PC-3 (cell line): ENCODE measurements around the gene C4orf50. TPM values are rescaled to one million over a fixed set of nuclear protein-coding genes. Genes with fewer than 3 reads are reported as not detected.

Experiments
- ATAC-seq: fragments of 200-7000 bp; cut with Tn5 transposase; 2 replicates; pipeline ENCODE4 v1.9.1; 2020; ENCODE audit warnings: mild to moderate bottlenecking, moderate library complexity
- BruUV-seq: library from RNA; stranded (reverse); fragments of 400-500 nt; replicated peaks from 2 replicates; lab custom pipeline; 2021; lab: Mats Ljungman, UMichigan
- CTCF ChIA-PET: fragments of 300-600 bp; sonication (Branson Sonifier 250); formaldehyde crosslinking; loops from one replicate; lab custom pipeline; 2022; ENCODE audit warnings: antibody characterized with exemption; lab: Charles Lee
- POLR2A ChIA-PET: fragments of 300-600 bp; sonication (Branson Sonifier 250); formaldehyde crosslinking; loops from one replicate; lab custom pipeline; 2022; ENCODE audit warnings: antibody characterized with exemption; ENCODE audit not compliant: unreplicated experiment; lab: Charles Lee
- DNase-seq: peaks from one replicate; pipeline ENCODE4 v3.0.0-alpha.2; 2015
- H2AFZ ChIP-seq: fragments of 300-600 bp; sonication (generic); 2 replicates; pipeline ENCODE4 v1.6.0; 2016; ENCODE audit warnings: antibody characterized with exemption, low read length
- H3F3A ChIP-seq: fragments of 300-600 bp; sonication (generic); one replicate; pipeline ENCODE4 v1.6.0; 2017; ENCODE audit warnings: antibody characterized with exemption, low read length, control low read depth, mild to moderate bottlenecking; ENCODE audit not compliant: unreplicated experiment
- H3K27ac ChIP-seq: fragments of 300-600 bp; sonication (generic); 2 replicates; pipeline ENCODE4 v1.5.1; 2016; ENCODE audit warnings: mild to moderate bottlenecking, low read length
- H3K27me3 ChIP-seq: fragments of 300-600 bp; sonication (generic); 2 replicates; pipeline ENCODE4 v1.6.1; 2016; ENCODE audit warnings: low read length, mixed read lengths
- H3K36me3 ChIP-seq: fragments of 300-600 bp; sonication (generic); 2 replicates; pipeline ENCODE4 v1.6.1; 2016; ENCODE audit warnings: low read depth, mixed run types, low read length, mixed read lengths
- H3K4me1 ChIP-seq: fragments of 300-600 bp; sonication (generic); 2 replicates; pipeline ENCODE4 v1.5.1; 2016; ENCODE audit warnings: low read length; ENCODE audit not compliant: insufficient read depth
- H3K4me2 ChIP-seq: fragments of 300-600 bp; sonication (generic); 2 replicates; pipeline ENCODE4 v1.6.0; 2016; ENCODE audit warnings: low read length
- H3K4me3 ChIP-seq: fragments of 300-600 bp; sonication (generic); 2 replicates; pipeline ENCODE4 v1.5.1; 2016; ENCODE audit warnings: mild to moderate bottlenecking, low read length, mixed read lengths
- H3K79me2 ChIP-seq: fragments of 300-600 bp; sonication (generic); 2 replicates; pipeline ENCODE4 v1.6.1; 2017; ENCODE audit warnings: low read length, mixed read lengths
- H3K9ac ChIP-seq: fragments of 300-600 bp; sonication (generic); 2 replicates; pipeline ENCODE4 v1.6.0; 2016; ENCODE audit warnings: mild to moderate bottlenecking, low read length
- H3K9me2 ChIP-seq: fragments of 300-600 bp; sonication (generic); replicated peaks from 2 replicates; pipeline ENCODE4 v1.6.1; 2016; ENCODE audit warnings: mixed run types, low read length, mixed read lengths
- H3K9me3 ChIP-seq: fragments of 300-600 bp; sonication (generic); 2 replicates; pipeline ENCODE4 v1.6.1; 2016; ENCODE audit warnings: low read length, mixed read lengths
- H4K20me1 ChIP-seq: fragments of 300-600 bp; sonication (generic); 2 replicates; pipeline ENCODE4 v1.6.1; 2016; ENCODE audit warnings: low read length, mixed read lengths
- EZH2 ChIP-seq: fragments of 300-600 bp; sonication (generic); IDR thresholded peaks from one replicate; pipeline ENCODE4 v1.6.1; 2017; ENCODE audit warnings: antibody characterized with exemption, mild to moderate bottlenecking, low read length; ENCODE audit not compliant: unreplicated experiment
- EZH2phosphoT487 ChIP-seq: fragments of 300-600 bp; sonication (generic); IDR thresholded peaks from 2 replicates; pipeline ENCODE4 v1.6.1; 2018; ENCODE audit warnings: mild to moderate bottlenecking, antibody characterized with exemption, low read length, borderline replicate concordance
- intact Hi-C: fragments of 100-400 bp; cut with micrococcal nuclease; formaldehyde crosslinking; loops from 2 replicates; pipeline ENCODE4 v1.9.0; 2023
- total RNA-seq: library from RNA; depleted of rRNA; stranded (reverse); fragments of >200 nt; gene quantifications from 2 replicates; pipeline ENCODE4 v1.2.3, GENCODE V29; 2014
- TF ChIP-seq, protein P1 (sequence below): fragments of 300-600 bp; sonication (generic); conservative IDR thresholded peaks from 2 replicates; pipeline ENCODE4 v1.5.1; 2017; ENCODE audit warnings: antibody characterized with exemption, low read depth, mild to moderate bottlenecking, low read length

Gene C4orf50
- total RNA-seq, 1 experiment from 2014 or later, result not detected

DNA sequence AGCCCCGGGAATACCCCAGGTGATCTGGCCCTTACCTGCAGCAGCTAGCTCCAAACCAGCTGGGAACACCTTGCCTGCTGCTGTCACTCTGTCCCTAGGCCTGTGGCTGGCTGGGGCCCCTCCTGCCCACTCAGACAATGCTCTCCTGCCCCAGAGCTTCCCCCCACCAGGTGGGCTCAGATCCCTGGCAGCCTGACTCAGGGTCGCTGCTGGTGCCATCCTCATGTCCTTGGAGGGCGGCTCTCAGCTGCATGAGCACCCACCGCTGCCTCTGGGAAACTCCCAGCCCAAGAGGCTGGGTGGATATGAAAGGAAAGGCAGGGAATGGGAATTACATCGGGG, 15.8 kb downstream of the C4orf50 start:
- Histone ChIP-seq H3K27me3 (peaks cover 39% of the 10 kb centered on the region), H3K4me1 (no peaks in the 10 kb centered on the region), H3K27ac (no peak overlapping the region), H3K4me2 (no peak overlapping the region), H3K9me2 (no peaks in the 10 kb centered on the region), H3K79me2 (no peaks in the 10 kb centered on the region), H3F3A (no peaks in the 10 kb centered on the region), H3K4me3 (no peak overlapping the region), H3K9me3 (no peaks in the 10 kb centered on the region), H3K9ac (no peak overlapping the region), H2AFZ (no peak overlapping the region), H3K36me3 (no peaks in the 10 kb centered on the region), H4K20me1 (no peaks in the 10 kb centered on the region)
- intact Hi-C loops, result no loop called here
- no peak for ATAC-seq
- no peak for TF ChIP-seq EZH2phosphoT487
- no peak for TF ChIP-seq EZH2
- no TSS peak for BruUV-seq
- no peak for DNase-seq
- POLR2A ChIA-PET, result no interaction called here
- CTCF ChIA-PET, result no interaction called here

GRCh38 chr4:6001680-6002491, 16.3 kb downstream of the C4orf50 start:
- Histone ChIP-seq H2AFZ (no peak overlapping the region), H3K79me2 (no peaks in the 10 kb centered on the region), H3K27me3 (peaks cover 36% of the 10 kb centered on the region), H3K27ac (no peak overlapping the region), H3K36me3 (no peaks in the 10 kb centered on the region), H3K4me2 (no peak overlapping the region), H3K9ac (no peak overlapping the region), H3K4me1 (no peaks in the 10 kb centered on the region), H3K9me2 (no peaks in the 10 kb centered on the region), H3K4me3 (no peak overlapping the region), H3K9me3 (no peaks in the 10 kb centered on the region), H4K20me1 (no peaks in the 10 kb centered on the region), H3F3A (no peaks in the 10 kb centered on the region)
- DNase-seq, result no peak
- no TSS peak for BruUV-seq
- intact Hi-C loops, result no loop called here
- ATAC-seq, result no peak
- CTCF ChIA-PET, result no interaction called here
- no peak for TF ChIP-seq EZH2
- TF ChIP-seq, protein P1, sequence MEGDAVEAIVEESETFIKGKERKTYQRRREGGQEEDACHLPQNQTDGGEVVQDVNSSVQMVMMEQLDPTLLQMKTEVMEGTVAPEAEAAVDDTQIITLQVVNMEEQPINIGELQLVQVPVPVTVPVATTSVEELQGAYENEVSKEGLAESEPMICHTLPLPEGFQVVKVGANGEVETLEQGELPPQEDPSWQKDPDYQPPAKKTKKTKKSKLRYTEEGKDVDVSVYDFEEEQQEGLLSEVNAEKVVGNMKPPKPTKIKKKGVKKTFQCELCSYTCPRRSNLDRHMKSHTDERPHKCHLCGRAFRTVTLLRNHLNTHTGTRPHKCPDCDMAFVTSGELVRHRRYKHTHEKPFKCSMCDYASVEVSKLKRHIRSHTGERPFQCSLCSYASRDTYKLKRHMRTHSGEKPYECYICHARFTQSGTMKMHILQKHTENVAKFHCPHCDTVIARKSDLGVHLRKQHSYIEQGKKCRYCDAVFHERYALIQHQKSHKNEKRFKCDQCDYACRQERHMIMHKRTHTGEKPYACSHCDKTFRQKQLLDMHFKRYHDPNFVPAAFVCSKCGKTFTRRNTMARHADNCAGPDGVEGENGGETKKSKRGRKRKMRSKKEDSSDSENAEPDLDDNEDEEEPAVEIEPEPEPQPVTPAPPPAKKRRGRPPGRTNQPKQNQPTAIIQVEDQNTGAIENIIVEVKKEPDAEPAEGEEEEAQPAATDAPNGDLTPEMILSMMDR, result no peak
- TF ChIP-seq EZH2phosphoT487, result no peak
- POLR2A ChIA-PET, result no interaction called here

DNA sequence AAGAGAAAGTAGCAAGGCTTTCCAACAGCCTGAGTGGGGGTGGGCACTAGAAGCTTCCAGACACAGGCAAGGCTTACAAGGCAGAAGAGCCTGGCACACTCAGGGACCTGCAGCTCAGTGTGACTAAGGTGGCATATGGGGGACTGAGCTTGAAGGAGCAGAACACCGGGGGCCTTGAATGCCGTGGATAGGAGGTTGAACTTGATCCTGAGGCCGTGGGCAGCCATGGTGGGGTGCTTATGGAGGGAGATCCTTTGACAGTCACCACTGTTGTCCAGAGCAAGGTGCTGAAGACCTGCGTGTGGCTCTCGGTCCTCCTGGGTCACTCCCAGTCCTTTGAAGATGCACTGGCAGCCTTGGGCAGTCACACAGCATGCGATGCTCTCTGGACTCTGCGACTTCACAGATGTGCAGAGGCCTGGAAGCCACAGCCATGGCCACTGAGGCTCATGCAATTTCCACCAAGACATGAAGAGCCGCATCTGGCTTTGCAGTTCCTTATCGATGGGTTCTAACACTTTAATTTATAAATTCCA, 18.3 kb downstream of the C4orf50 start:
- no TSS peak for BruUV-seq

More for the DNA sequence above, 18.3 kb downstream of the C4orf50 start:
- Histone ChIP-seq H3K4me1 (no peaks in the 10 kb centered on the region), H3K9me2 (no peaks in the 10 kb centered on the region), H2AFZ (no peak overlapping the region), H3K36me3 (no peaks in the 10 kb centered on the region), H4K20me1 (no peaks in the 10 kb centered on the region), H3K27ac (no peak overlapping the region), H3K9ac (no peak overlapping the region), H3K4me3 (no peak overlapping the region), H3K9me3 (no peaks in the 10 kb centered on the region), H3K27me3 (peaks cover 24% of the 10 kb centered on the region), H3K4me2 (no peak overlapping the region), H3K79me2 (no peaks in the 10 kb centered on the region), H3F3A (no peaks in the 10 kb centered on the region)
- no peak for ATAC-seq
- DNase-seq, result no peak
- intact Hi-C loops, result no loop called here
- ChIA-PET POLR2A (no interaction called here), CTCF (no interaction called here)
- TF ChIP-seq EZH2phosphoT487, result no peak
- no peak for TF ChIP-seq EZH2
- TF ChIP-seq, protein P1, result no peak
